ENCODE data around the gene NLK.
"Not testable (repeated sequence)": the region's sequence is repeated elsewhere in the genome, so short reads cannot be mapped to it uniquely, and the experiment has no call there.

DNA sequence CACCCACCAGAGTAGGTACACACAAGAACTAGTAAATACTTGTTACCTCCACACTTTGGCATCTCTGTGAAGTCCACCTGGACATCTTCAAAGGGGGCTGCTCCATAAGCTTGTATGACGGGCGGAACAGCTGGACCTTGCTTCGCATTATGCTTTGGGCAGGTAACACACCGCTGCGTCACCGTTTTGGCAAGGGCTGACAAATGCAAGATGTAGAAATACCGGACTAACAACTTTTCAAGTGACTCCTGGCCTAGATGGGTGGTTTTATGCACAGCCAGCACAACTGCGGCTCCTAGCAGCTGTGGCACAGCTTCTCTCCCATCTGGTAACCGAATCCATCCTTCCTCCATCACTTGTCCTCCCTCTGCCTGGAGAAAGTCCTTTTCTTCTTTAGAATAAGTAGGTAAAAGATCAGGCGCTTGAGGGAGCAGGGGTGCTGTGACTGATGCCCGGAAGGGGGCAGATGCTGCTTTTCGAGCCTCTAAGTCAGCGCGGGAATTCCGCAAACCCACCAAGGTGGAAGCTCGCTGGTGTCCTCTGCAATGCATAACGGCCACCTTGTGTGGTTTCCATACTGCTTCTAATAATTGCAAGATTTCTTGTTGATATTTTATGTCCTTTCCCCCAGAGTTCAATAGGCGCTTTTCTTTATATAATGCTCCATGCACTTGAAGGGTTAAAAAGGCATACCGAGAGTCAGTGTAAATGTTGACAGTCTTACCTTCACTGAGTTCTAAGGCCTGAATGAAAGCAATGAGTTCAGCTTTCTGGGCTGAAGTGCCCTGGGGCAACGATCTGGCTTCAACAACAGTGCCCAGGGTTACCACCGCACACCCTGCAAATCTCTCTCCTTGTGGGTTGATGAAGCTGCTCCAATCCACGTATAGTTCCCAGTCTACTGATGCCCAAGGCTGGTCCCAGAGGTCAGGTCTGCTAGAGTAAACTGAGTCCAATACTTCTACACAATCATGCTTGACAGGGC lies 191.7 kb downstream of the NLK start:
- not testable (repeated sequence) for TF ChIP-seq CTCF (conservative IDR thresholded peaks at IDR 0.05; ENCODE audit: low read length); EZH2phosphoT487 (IDR thresholded peaks at IDR 0.05; ENCODE audit: borderline replicate concordance)

All from Loucy (cell line).